HepG2 (cell line): ENCODE measurements around the gene PRPF38B. TPM values are rescaled to one million over a fixed set of nuclear protein-coding genes. Genes with fewer than 3 reads are reported as not detected.

Source experiments
- BRD4 ChIP-seq: sonication (generic); formaldehyde crosslinking; IDR thresholded peaks from 2 replicates; pipeline ENCODE4 v1.4.0; 2020; ENCODE audit warnings: missing genetic modification reagents
- CBFB ChIP-seq: sonication (generic); formaldehyde crosslinking; IDR thresholded peaks from 2 replicates; pipeline ENCODE4 v1.4.0; 2020; ENCODE audit warnings: missing genetic modification reagents
- CEBPZ ChIP-seq: IDR thresholded peaks from 2 replicates; pipeline ENCODE4 v1.6.1; 2012; ENCODE audit warnings: low read length, improper control_type of control experiment
- ETV5 ChIP-seq: IDR thresholded peaks from 2 replicates; pipeline ENCODE4 v1.6.1; 2018; ENCODE audit warnings: missing biosample characterization, missing genetic modification reagents, inconsistent platforms, borderline replicate concordance
- HMGXB3 ChIP-seq: sonication (generic); formaldehyde crosslinking; IDR thresholded peaks from 2 replicates; pipeline ENCODE4 v1.4.0; 2020; ENCODE audit warnings: missing genetic modification reagents, borderline replicate concordance
- HNF1B ChIP-seq: sonication (generic); formaldehyde crosslinking; IDR thresholded peaks from 2 replicates; pipeline ENCODE4 v1.5.1; 2020; ENCODE audit warnings: mild to moderate bottlenecking, moderate library complexity, missing genetic modification reagents
- MAZ ChIP-seq, 2 experiments: sonication (generic) in 1 of 2; formaldehyde crosslinking in 1 of 2; IDR thresholded peaks; 2 replicates each; pipeline versions ENCODE4 v1.5.0 to v1.6.1; 2012 to 2020; ENCODE audit warnings: low read depth in 2 of 2, mild to moderate bottlenecking in 2 of 2, borderline replicate concordance in 1 of 2, improper control_type of control experiment in 1 of 2, low read length in 1 of 2, missing genetic modification reagents in 1 of 2, moderate library complexity in 1 of 2
- RARA ChIP-seq: IDR thresholded peaks from 2 replicates; pipeline ENCODE4 v1.6.1; 2016; ENCODE audit warnings: missing genetic modification reagents, missing compliant biosample characterization
- SOX13 ChIP-seq, 3 experiments: fragments of 450-650 bp in 1 of 3; sonication (generic) in 1 of 3; formaldehyde crosslinking in 1 of 3; IDR thresholded peaks in 2 of 3; conservative IDR thresholded peaks in 1 of 3; 2 replicates each; pipeline versions ENCODE4 v1.5.0 to v1.6.1; 2016 to 2020; ENCODE audit warnings: antibody characterized with exemption in 1 of 3, mild to moderate bottlenecking in 1 of 3, missing compliant biosample characterization in 1 of 3, missing genetic modification reagents in 1 of 3, moderate library complexity in 1 of 3
- TEAD3 ChIP-seq: optimal IDR thresholded peaks from 2 replicates; pipeline ENCODE3; 2016; ENCODE audit warnings: borderline replicate concordance
- ZNF331 ChIP-seq: sonication (generic); formaldehyde crosslinking; IDR thresholded peaks from 2 replicates; pipeline ENCODE4 v1.4.0; 2020; ENCODE audit warnings: missing genetic modification reagents
- polyA plus RNA-seq, 8 experiments: library from polyadenylated mRNA; depleted of rRNA in 3 of 8; stranded (reverse) in 7 of 8; unstranded in 1 of 8; fragments of >200 nt; fragmentation: Illumina TruSeq in 4 of 8; extraction: Trizol in 4 of 8; gene quantifications; 2 replicates each; pipeline versions ENCODE4 v1.2.1 to v1.2.3, GENCODE V29; 2011 to 2016; ENCODE audit warnings: low read depth in 4 of 8, missing spikeins in 1 of 8, mixed read lengths in 1 of 8; ENCODE audit not compliant: insufficient read depth in 1 of 8
- total RNA-seq, 5 experiments: library from RNA; depleted of rRNA; stranded (reverse); fragments of >200 nt; fragmentation: Illumina TruSeq; extraction: Trizol; gene quantifications; 2 replicates each; pipeline ENCODE4 v1.2.3, GENCODE V29; 2016; ENCODE audit warnings: low read depth in 1 of 5
- TF ChIP-seq, protein P1 (sequence below): sonication (generic); formaldehyde crosslinking; conservative IDR thresholded peaks from 2 replicates; pipeline ENCODE4 v1.8.0; 2022; ENCODE audit warnings: mild to moderate bottlenecking, moderate library complexity, missing genetic modification reagents
- TF ChIP-seq, protein P2 (sequence below): sonication (generic); formaldehyde crosslinking; IDR thresholded peaks from 2 replicates; pipeline ENCODE4 v1.5.0; 2020; ENCODE audit warnings: mild to moderate bottlenecking, missing genetic modification reagents, borderline replicate concordance

PRPF38B gene
- total and polyA plus RNA-seq, 2 of the 13 experiments (the other 11 are each of a cell fraction or from before 2014, with no cell fraction given): 25.7 to 29.7 TPM

- TF ChIP-seq TEAD3 (CRISPR knock-in tag) (peak; percentile 62), HNF1B (0 out of 2 replicates have a peak, but pooled peaks have one; percentile 29), RARA (CRISPR knock-in tag) (peak; percentile 66), CBFB (CRISPR knock-in tag) (no peak), ETV5 (CRISPR knock-in tag) (peak; percentile 98), BRD4 (CRISPR knock-in tag) (0 out of 2 replicates have a peak, but pooled peaks have one; percentile 69), SOX13 (IDR thresholded peaks at IDR 0.05) (no peak), SOX13 (CRISPR knock-in tag; conservative IDR thresholded peaks at IDR 0.05 in 1 of 2, IDR thresholded peaks at IDR 0.05 in 1 of 2) (peak in 1 of 2 experiments; percentile 80; a peak in 2 of 4 replicates), HMGXB3 (0 out of 2 replicates have a peak, but pooled peaks have one; percentile 30), CEBPZ (no peak), ZNF331 (CRISPR knock-in tag) (peak; percentile 89), MAZ (IDR thresholded peaks at IDR 0.05; ENCODE audit: borderline replicate concordance, low read depth, low read length) (no peak), MAZ (CRISPR knock-in tag; IDR thresholded peaks at IDR 0.05; ENCODE audit: low read depth) (peak; percentile 63; the same call in 1 of the 2 replicates)
- TF ChIP-seq, protein P1, sequence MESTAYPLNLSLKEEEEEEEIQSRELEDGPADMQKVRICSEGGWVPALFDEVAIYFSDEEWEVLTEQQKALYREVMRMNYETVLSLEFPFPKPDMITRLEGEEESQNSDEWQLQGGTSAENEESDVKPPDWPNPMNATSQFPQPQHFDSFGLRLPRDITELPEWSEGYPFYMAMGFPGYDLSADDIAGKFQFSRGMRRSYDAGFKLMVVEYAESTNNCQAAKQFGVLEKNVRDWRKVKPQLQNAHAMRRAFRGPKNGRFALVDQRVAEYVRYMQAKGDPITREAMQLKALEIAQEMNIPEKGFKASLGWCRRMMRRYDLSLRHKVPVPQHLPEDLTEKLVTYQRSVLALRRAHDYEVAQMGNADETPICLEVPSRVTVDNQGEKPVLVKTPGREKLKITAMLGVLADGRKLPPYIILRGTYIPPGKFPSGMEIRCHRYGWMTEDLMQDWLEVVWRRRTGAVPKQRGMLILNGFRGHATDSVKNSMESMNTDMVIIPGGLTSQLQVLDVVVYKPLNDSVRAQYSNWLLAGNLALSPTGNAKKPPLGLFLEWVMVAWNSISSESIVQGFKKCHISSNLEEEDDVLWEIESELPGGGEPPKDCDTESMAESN: no peak
- TF ChIP-seq, protein P2, sequence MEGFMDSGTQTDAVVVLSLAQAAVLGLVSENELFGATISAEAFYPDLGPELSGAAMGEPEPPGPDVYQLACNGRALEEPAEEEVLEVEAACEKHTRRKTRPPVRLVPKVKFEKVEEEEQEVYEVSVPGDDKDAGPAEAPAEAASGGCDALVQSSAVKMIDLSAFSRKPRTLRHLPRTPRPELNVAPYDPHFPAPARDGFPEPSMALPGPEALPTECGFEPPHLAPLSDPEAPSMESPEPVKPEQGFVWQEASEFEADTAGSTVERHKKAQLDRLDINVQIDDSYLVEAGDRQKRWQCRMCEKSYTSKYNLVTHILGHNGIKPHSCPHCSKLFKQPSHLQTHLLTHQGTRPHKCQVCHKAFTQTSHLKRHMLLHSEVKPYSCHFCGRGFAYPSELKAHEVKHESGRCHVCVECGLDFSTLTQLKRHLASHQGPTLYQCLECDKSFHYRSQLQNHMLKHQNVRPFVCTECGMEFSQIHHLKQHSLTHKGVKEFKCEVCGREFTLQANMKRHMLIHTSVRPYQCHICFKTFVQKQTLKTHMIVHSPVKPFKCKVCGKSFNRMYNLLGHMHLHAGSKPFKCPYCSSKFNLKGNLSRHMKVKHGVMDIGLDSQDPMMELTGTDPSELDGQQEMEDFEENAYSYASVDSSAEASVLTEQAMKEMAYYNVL: peak; percentile 65; the same call in 1 of the 2 replicates
Measured at GRCh38 chr1:108646648-108647269, 45.4 kb upstream of the PRPF38B start (continued).
